ENCODE results near the gene DUSP1.

DUSP1 gene

DNA sequence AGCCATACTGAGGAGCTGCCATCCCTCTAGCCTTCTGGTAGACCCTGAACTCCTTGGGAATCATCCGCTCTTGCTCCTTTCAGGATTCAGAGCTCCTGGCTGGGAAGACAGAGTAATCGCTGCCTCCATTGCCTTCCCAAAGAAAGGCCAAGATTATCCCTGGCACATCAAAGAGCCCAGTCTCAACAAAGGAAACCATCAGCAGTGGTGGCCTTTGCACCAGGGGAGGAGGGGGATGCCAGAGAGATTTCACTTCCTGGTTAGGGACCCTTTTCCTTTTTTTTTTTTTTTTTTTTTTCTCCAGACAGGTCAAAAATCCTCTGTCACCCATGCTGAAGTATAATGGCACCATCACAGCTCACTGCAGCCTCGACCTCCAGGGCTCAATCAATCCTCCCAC lies 47.1 kb upstream of the DUSP1 start:
- no peak overlapping the region for H3K4me2 ChIP-seq (ENCODE audit: low read depth, low read length, poor library complexity, severe bottlenecking)
- H3K4me1 ChIP-seq (ENCODE audit: insufficient read depth, low read length, poor library complexity, severe bottlenecking), result no peaks in the 10 kb centered on the region
- no peaks in the 10 kb centered on the region for H3K36me3 ChIP-seq (ENCODE audit: insufficient read depth, low read length)

DNA sequence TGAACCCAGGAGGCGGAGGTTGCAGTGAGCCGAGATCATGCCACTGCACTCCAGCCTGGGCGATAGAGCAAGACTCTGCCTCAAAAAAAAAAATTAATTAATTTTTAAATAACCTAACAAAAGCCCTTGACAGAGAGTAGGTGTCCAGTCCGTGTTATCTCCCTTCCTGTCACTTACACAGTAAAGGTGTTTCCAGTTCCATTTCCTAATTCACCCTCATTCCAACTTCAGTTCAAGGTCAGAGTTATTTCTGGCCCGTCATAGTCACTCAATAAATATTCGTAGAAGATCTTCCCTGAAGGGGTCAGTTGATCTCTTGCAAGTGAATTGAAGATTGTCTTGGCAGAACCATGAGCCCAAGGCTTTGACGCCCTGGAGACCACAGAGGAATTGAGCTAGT lies 46.7 kb upstream of the DUSP1 start:
- Histone ChIP-seq H2AFZ (ENCODE audit: low read length) (no peak overlapping the region), H3K4me2 (ENCODE audit: low read depth, low read length, poor library complexity, severe bottlenecking) (no peak overlapping the region), H3K9ac (ENCODE audit: low read depth, low read length, poor library complexity, severe bottlenecking) (no peak overlapping the region)

More for the DNA sequence above, 47.1 kb upstream of the DUSP1 start:
- H3K9me3 ChIP-seq (ENCODE audit: insufficient read depth, low read depth, low read length), result no peaks in the 10 kb centered on the region
- TF ChIP-seq, protein P1, sequence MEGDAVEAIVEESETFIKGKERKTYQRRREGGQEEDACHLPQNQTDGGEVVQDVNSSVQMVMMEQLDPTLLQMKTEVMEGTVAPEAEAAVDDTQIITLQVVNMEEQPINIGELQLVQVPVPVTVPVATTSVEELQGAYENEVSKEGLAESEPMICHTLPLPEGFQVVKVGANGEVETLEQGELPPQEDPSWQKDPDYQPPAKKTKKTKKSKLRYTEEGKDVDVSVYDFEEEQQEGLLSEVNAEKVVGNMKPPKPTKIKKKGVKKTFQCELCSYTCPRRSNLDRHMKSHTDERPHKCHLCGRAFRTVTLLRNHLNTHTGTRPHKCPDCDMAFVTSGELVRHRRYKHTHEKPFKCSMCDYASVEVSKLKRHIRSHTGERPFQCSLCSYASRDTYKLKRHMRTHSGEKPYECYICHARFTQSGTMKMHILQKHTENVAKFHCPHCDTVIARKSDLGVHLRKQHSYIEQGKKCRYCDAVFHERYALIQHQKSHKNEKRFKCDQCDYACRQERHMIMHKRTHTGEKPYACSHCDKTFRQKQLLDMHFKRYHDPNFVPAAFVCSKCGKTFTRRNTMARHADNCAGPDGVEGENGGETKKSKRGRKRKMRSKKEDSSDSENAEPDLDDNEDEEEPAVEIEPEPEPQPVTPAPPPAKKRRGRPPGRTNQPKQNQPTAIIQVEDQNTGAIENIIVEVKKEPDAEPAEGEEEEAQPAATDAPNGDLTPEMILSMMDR (conservative IDR thresholded peaks at IDR 0.05; ENCODE audit: low read length), result no peak
- TF ChIP-seq EZH2phosphoT487 (IDR thresholded peaks at IDR 0.05; ENCODE audit: borderline replicate concordance), result no peak
- no peak overlapping the region for H2AFZ ChIP-seq (ENCODE audit: low read length)
- no peaks in the 10 kb centered on the region for H3K9me2 ChIP-seq (replicated peaks; ENCODE audit: low read depth, low read length)
- H3K9ac ChIP-seq (ENCODE audit: low read depth, low read length, poor library complexity, severe bottlenecking), result no peak overlapping the region
- no peaks in the 10 kb centered on the region for H3F3A ChIP-seq (ENCODE audit: low read depth)
- no peaks in the 10 kb centered on the region for H3K27me3 ChIP-seq (ENCODE audit: insufficient read depth, low read length, poor library complexity, severe bottlenecking)
- H4K20me1 ChIP-seq (ENCODE audit: insufficient read depth, low read length, poor library complexity, severe bottlenecking), result no peaks in the 10 kb centered on the region
- H3K4me3 ChIP-seq (ENCODE audit: low read length, poor library complexity, severe bottlenecking), result no peak overlapping the region
- H3K79me2 ChIP-seq (ENCODE audit: insufficient read depth, low read length), result no peaks in the 10 kb centered on the region

GRCh38 chr5:172816925-172817562 lies 46.0 kb upstream of the DUSP1 start:
- Histone ChIP-seq H4K20me1 (ENCODE audit: insufficient read depth, low read length, poor library complexity, severe bottlenecking) (no peaks in the 10 kb centered on the region), H3K4me2 (ENCODE audit: low read depth, low read length, poor library complexity, severe bottlenecking) (no peak overlapping the region), H3K4me3 (ENCODE audit: low read length, poor library complexity, severe bottlenecking) (no peak overlapping the region), H3K27me3 (ENCODE audit: insufficient read depth, low read length, poor library complexity, severe bottlenecking) (no peaks in the 10 kb centered on the region), H3K9me3 (ENCODE audit: insufficient read depth, low read depth, low read length) (no peaks in the 10 kb centered on the region), H3K9me2 (replicated peaks; ENCODE audit: low read depth, low read length) (no peaks in the 10 kb centered on the region), H3F3A (ENCODE audit: low read depth) (no peaks in the 10 kb centered on the region), H3K9ac (ENCODE audit: low read depth, low read length, poor library complexity, severe bottlenecking) (no peak overlapping the region), H3K36me3 (ENCODE audit: insufficient read depth, low read length) (no peaks in the 10 kb centered on the region), H3K79me2 (ENCODE audit: insufficient read depth, low read length) (no peaks in the 10 kb centered on the region), H3K4me1 (ENCODE audit: insufficient read depth, low read length, poor library complexity, severe bottlenecking) (no peaks in the 10 kb centered on the region), H2AFZ (ENCODE audit: low read length) (no peak overlapping the region)
- no peak for TF ChIP-seq EZH2phosphoT487 (IDR thresholded peaks at IDR 0.05; ENCODE audit: borderline replicate concordance)
- TF ChIP-seq, protein P1 (conservative IDR thresholded peaks at IDR 0.05; ENCODE audit: low read length), result no peak

More for the DNA sequence above, 46.7 kb upstream of the DUSP1 start:
- no peaks in the 10 kb centered on the region for H3K9me2 ChIP-seq (replicated peaks; ENCODE audit: low read depth, low read length)
- H3K36me3 ChIP-seq (ENCODE audit: insufficient read depth, low read length), result no peaks in the 10 kb centered on the region
- no peaks in the 10 kb centered on the region for H3K27me3 ChIP-seq (ENCODE audit: insufficient read depth, low read length, poor library complexity, severe bottlenecking)
- no peaks in the 10 kb centered on the region for H4K20me1 ChIP-seq (ENCODE audit: insufficient read depth, low read length, poor library complexity, severe bottlenecking)
- no peaks in the 10 kb centered on the region for H3K4me1 ChIP-seq (ENCODE audit: insufficient read depth, low read length, poor library complexity, severe bottlenecking)
- no peak for TF ChIP-seq EZH2phosphoT487 (IDR thresholded peaks at IDR 0.05; ENCODE audit: borderline replicate concordance)
- TF ChIP-seq, protein P1 (conservative IDR thresholded peaks at IDR 0.05; ENCODE audit: low read length), result no peak
- H3K79me2 ChIP-seq (ENCODE audit: insufficient read depth, low read length), result no peaks in the 10 kb centered on the region
- no peaks in the 10 kb centered on the region for H3F3A ChIP-seq (ENCODE audit: low read depth)
- H3K9me3 ChIP-seq (ENCODE audit: insufficient read depth, low read depth, low read length), result no peaks in the 10 kb centered on the region
- no peak overlapping the region for H3K4me3 ChIP-seq (ENCODE audit: low read length, poor library complexity, severe bottlenecking)
